Karpas-422 (cell line): ENCODE measurements around the gene FOXO1. TPM values are rescaled to one million over a fixed set of nuclear protein-coding genes. Genes with fewer than 3 reads are reported as not detected.

Source experiments
- DNase-seq: peaks from one replicate; pipeline ENCODE4 v3.0.0-alpha.2; 2015
- H2AFZ ChIP-seq: fragments of 200-600 bp; sonication (generic); 2 replicates; pipeline ENCODE4 v1.6.1; 2014; ENCODE audit warnings: antibody characterized with exemption, low read length, mixed read lengths
- H3K27ac ChIP-seq: fragments of 200-600 bp; sonication (generic); 2 replicates; pipeline ENCODE4 v1.5.1; 2014; ENCODE audit warnings: mild to moderate bottlenecking, low read length, moderate library complexity
- H3K27me3 ChIP-seq: fragments of 200-600 bp; sonication (generic); 2 replicates; pipeline ENCODE4 v1.6.1; 2014; ENCODE audit warnings: low read length, mixed read lengths
- H3K36me3 ChIP-seq: fragments of 200-600 bp; sonication (generic); 2 replicates; pipeline ENCODE4 v1.6.1; 2014; ENCODE audit warnings: low read length, mixed read lengths; ENCODE audit not compliant: insufficient read depth
- H3K4me1 ChIP-seq: fragments of 200-600 bp; sonication (generic); 2 replicates; pipeline ENCODE4 v1.6.1; 2014; ENCODE audit warnings: mild to moderate bottlenecking, low read length, mixed read lengths
- H3K4me2 ChIP-seq: fragments of 200-600 bp; sonication (generic); 2 replicates; pipeline ENCODE4 v1.6.1; 2014; ENCODE audit warnings: low read length, low read depth, mild to moderate bottlenecking; ENCODE audit not compliant: poor library complexity, severe bottlenecking
- H3K4me3 ChIP-seq: fragments of 200-600 bp; sonication (generic); 2 replicates; pipeline ENCODE4 v1.5.1; 2014; ENCODE audit warnings: mild to moderate bottlenecking, antibody characterized with exemption, low read length, mixed read lengths
- H3K79me2 ChIP-seq: fragments of 200-600 bp; sonication (generic); 2 replicates; pipeline ENCODE4 v1.6.1; 2014; ENCODE audit warnings: mild to moderate bottlenecking, low read length, mixed read lengths
- H3K9ac ChIP-seq: fragments of 200-600 bp; sonication (generic); 2 replicates; pipeline ENCODE4 v1.6.0; 2014; ENCODE audit warnings: low read length
- H3K9me2 ChIP-seq: fragments of 200-600 bp; sonication (generic), shearing (Covaris generic); replicated peaks from 2 replicates; pipeline ENCODE4 v1.6.0; 2014; ENCODE audit warnings: mild to moderate bottlenecking, low read length, moderate library complexity; ENCODE audit not compliant: insufficient read depth
- H3K9me3 ChIP-seq: fragments of 300-700, 200-600 bp; sonication (generic); 2 replicates; pipeline ENCODE4 v1.6.1; 2014; ENCODE audit warnings: low read length, mixed read lengths
- H4K20me1 ChIP-seq: fragments of 200-600 bp; sonication (generic); 2 replicates; pipeline ENCODE4 v1.6.1; 2014; ENCODE audit warnings: mild to moderate bottlenecking, antibody characterized with exemption, low read length, low read depth; ENCODE audit not compliant: insufficient read depth
- total RNA-seq: library from RNA; depleted of rRNA; stranded (reverse); fragments of >200 nt; shearing (Covaris generic); gene quantifications from 2 replicates; pipeline ENCODE4 v1.2.3, GENCODE V29; 2014; ENCODE audit warnings: low replicate concordance

Gene FOXO1
- total RNA-seq, 1 experiment from 2014 or later = 51.6 TPM

DNA sequence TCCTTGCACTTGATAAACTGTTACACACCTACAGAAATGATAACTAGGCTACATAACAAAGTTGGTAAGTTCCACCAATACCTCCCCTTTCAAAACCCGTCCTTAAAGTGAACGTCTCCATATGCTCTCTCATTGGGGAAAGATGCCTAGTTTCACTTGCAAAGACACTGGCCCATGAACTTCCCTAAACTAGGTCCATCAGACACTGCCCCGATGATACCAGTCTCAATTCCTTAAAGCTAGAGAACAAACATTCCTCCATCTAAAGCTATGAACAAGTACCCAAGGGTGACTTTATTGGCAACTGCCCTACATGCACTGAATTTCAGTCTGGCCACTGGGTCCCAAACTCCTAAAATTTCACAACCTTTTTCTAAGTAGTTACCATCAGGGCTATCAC, 39.9 kb downstream of the FOXO1 start:
- peaks cover 90% of the 10 kb centered on the region for H3K4me1 ChIP-seq
- H3K27me3 ChIP-seq = no peaks in the 10 kb centered on the region
- H3K36me3 ChIP-seq = no peaks in the 10 kb centered on the region; the same call in 1 of the 2 replicates
- peaks cover 49% of the 10 kb centered on the region; the same call in 1 of the 2 replicates for H4K20me1 ChIP-seq
- no peak overlapping the region for H3K9ac ChIP-seq
- H3K9me3 ChIP-seq = no peaks in the 10 kb centered on the region
- no peak overlapping the region for H2AFZ ChIP-seq
- H3K4me3 ChIP-seq = no peak overlapping the region
- H3K4me2 ChIP-seq = peak overlapping the region; percentile 27
- peaks cover 97% of the 10 kb centered on the region for H3K79me2 ChIP-seq
- DNase-seq = no peak
- no peaks in the 10 kb centered on the region for H3K9me2 ChIP-seq
- peak overlapping the region; percentile 43; the same call in 1 of the 2 replicates for H3K27ac ChIP-seq

DNA sequence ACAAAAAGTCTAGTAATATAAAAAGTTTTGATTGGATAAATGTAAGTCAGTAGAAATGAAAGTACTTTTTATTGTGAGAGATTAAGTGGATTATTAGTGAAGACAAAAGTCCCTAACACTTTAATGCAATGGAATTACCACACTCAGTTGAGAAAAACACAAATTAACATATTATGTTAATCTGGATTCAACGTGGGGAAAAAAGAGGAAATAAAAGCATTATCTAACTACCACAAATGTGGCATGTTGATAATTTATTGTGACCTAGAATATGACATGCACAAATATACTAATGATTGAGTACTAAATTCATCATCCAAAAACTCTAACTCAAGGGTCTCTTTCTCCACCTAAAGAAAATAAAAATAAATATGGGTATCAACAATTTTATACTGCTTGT, 41.5 kb downstream of the FOXO1 start:
- Histone ChIP-seq H3K9ac (no peak overlapping the region), H3K27ac (peak overlapping the region; percentile 43; the same call in 1 of the 2 replicates), H2AFZ (no peak overlapping the region), H3K4me1 (peaks cover 88% of the 10 kb centered on the region), H3K9me2 (no peaks in the 10 kb centered on the region), H3K4me2 (peak overlapping the region; percentile 8), H3K9me3 (no peaks in the 10 kb centered on the region), H3K27me3 (no peaks in the 10 kb centered on the region), H4K20me1 (peaks cover 43% of the 10 kb centered on the region; the same call in 1 of the 2 replicates), H3K79me2 (peaks cover 96% of the 10 kb centered on the region), H3K36me3 (no peaks in the 10 kb centered on the region; the same call in 1 of the 2 replicates), H3K4me3 (no peak overlapping the region)
- no peak for DNase-seq

DNA sequence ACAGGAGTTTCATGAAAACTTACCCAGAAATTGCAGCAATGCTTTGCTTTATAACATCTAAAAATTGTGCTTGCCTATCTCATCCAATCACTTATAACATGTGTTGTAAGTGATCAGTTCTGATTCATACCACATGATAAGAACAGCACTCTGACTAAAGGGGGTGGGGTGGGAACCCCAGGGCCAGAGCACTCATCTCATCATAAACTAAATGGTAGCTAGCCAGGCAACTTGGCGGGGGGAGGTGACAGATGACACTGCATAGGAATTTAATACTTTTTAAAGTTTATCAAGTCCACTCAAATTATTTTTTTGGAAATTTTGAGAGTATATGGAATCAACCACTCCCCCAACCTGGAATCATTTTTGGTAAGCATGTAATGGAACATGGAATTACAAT, 42.1 kb downstream of the FOXO1 start:
- H3K36me3 ChIP-seq = no peaks in the 10 kb centered on the region; the same call in 1 of the 2 replicates
- no peaks in the 10 kb centered on the region for H3K9me2 ChIP-seq
- peak overlapping the region; percentile 9; the same call in 1 of the 2 replicates for H3K27ac ChIP-seq
- DNase-seq = no peak
- H2AFZ ChIP-seq = no peak overlapping the region
- peaks cover 88% of the 10 kb centered on the region for H3K4me1 ChIP-seq
- H3K27me3 ChIP-seq = no peaks in the 10 kb centered on the region
- H3K4me2 ChIP-seq = no peak overlapping the region
- H3K9me3 ChIP-seq = no peaks in the 10 kb centered on the region
- H3K4me3 ChIP-seq = no peak overlapping the region
- no peak overlapping the region for H3K9ac ChIP-seq
- H4K20me1 ChIP-seq = peaks cover 44% of the 10 kb centered on the region; the same call in 1 of the 2 replicates
- peaks cover 96% of the 10 kb centered on the region for H3K79me2 ChIP-seq

DNA sequence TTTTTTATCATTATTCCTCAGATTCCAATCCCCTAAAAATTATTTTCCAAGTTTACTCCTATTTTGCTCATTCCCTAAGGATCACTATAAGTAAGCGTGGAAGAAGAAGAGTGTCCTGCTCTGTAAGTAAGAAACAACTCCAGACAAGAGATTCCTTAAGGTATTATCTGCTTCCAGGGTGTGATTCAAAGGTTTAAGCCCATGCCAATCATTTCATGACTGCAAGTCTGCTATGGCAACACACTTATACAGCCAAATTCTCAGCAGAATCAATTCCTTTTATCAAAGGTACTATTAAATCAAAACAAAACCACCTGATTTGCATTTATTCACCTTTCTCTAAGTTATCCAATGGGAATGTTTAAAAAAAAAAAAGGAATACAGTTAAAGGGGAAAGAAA, 43.7 kb downstream of the FOXO1 start:
- Histone ChIP-seq H4K20me1 (peaks cover 39% of the 10 kb centered on the region; the same call in 1 of the 2 replicates), H3K36me3 (no peaks in the 10 kb centered on the region; the same call in 1 of the 2 replicates), H3K9ac (no peak overlapping the region), H2AFZ (no peak overlapping the region), H3K9me3 (no peaks in the 10 kb centered on the region), H3K4me3 (no peak overlapping the region), H3K4me2 (no peak overlapping the region), H3K27me3 (no peaks in the 10 kb centered on the region), H3K27ac (no peak overlapping the region), H3K79me2 (peaks cover 98% of the 10 kb centered on the region), H3K9me2 (no peaks in the 10 kb centered on the region), H3K4me1 (peaks cover 93% of the 10 kb centered on the region)
- no peak for DNase-seq

DNA sequence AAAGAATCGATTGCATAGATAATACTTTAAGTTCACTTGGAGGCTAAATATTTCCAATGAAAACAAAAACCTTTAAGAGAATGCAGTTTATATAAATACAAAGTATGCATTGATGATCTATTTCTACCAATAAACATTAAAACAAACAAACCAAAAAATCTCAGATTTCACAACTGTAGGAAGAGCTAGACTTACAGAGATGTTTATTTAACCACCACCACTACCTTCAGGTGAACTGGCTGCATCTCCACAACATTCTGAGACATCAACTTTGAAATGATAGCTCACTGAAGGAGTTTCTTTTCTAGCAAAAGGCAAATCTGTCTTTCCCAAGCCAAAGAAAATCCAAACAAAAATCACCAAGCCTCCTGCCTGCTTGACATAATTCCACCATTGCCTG, 44.2 kb downstream of the FOXO1 start:
- H3K4me1 ChIP-seq = peaks cover 93% of the 10 kb centered on the region

DNA sequence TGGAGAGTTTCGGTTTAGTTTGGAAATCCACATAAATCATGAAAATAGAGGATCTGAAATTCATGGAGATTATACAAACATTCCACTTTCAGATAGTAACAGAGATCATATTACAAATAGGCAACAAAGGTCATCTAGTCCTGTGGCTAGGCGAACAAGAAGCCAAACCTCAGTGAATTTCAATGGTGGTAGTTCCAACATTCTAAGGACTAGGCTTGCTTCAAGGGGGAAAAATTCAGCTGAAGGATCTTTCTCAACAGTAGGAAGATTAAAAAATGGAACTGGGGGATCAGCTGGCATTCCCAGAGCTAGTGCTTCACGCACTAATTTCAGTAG, 47.0 kb downstream of the FOXO1 start:
- H3K79me2 ChIP-seq = peaks cover 99% of the 10 kb centered on the region
- no peak overlapping the region for H3K9ac ChIP-seq
- no peak overlapping the region for H3K27ac ChIP-seq
- DNase-seq = no peak
- no peaks in the 10 kb centered on the region for H3K27me3 ChIP-seq
- H3K4me2 ChIP-seq = no peak overlapping the region
- no peak overlapping the region for H2AFZ ChIP-seq
- H3K4me1 ChIP-seq = peaks cover 93% of the 10 kb centered on the region
- peaks cover 40% of the 10 kb centered on the region; the same call in 1 of the 2 replicates for H4K20me1 ChIP-seq
- no peaks in the 10 kb centered on the region for H3K9me3 ChIP-seq
- no peak overlapping the region for H3K4me3 ChIP-seq
- H3K9me2 ChIP-seq = no peaks in the 10 kb centered on the region
- H3K36me3 ChIP-seq = peaks cover under 1% of the 10 kb centered on the region; the same call in 1 of the 2 replicates

More for the DNA sequence above, 44.2 kb downstream of the FOXO1 start:
- Histone ChIP-seq H2AFZ (no peak overlapping the region), H4K20me1 (peaks cover 37% of the 10 kb centered on the region; the same call in 1 of the 2 replicates), H3K79me2 (peaks cover 99% of the 10 kb centered on the region), H3K27me3 (no peaks in the 10 kb centered on the region), H3K27ac (0 out of 2 replicates have a peak overlapping the region, but pooled peaks have one; percentile 7), H3K4me2 (no peak overlapping the region), H3K4me3 (no peak overlapping the region), H3K36me3 (no peaks in the 10 kb centered on the region; the same call in 1 of the 2 replicates), H3K9ac (no peak overlapping the region), H3K9me3 (no peaks in the 10 kb centered on the region), H3K9me2 (no peaks in the 10 kb centered on the region)
- no peak for DNase-seq

DNA sequence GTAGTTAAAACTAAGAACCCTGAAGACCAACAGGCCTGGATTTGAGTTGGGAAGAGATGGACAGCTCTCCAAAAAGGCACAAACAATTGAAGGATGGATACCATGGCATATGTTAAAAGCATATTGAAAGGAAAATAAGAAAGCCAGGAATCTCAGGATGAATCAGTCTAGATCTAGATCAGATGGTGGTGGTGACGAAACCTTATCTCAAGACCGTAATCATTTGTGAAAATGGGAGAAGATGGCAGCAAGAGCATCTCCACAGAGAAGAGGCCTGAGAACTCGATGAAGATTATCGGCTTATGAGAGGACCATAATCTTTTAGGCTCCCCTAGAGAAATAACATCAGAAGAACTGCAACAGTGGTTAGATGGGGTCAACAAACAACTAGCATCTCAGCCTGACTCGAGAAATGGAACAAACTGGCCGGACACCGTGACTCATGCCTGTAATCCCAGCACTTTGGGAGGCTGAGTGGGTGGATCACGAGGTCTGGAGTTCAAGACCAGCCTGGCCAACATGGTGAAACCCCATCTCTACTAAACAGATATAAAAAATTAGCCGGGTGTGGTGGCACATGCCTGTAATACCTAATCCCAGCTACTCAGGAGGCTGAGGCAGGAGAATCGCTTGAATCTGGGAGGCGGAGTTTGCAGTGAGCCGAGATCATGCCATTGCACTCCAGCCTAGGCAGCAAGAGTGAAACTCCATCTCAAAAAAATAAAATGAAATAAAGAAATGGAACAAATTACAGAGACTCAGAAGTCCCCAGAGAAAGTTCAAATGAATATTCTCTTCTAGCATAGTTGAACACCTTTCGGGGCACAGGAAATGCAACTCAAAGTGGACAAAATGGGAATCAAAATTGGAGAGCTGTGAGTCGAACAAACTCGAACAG, 47.6 kb downstream of the FOXO1 start:
- Histone ChIP-seq H3K4me3 (no peak overlapping the region), H2AFZ (no peak overlapping the region), H3K79me2 (peaks cover 99% of the 10 kb centered on the region), H4K20me1 (peaks cover 41% of the 10 kb centered on the region; the same call in 1 of the 2 replicates), H3K9me3 (no peaks in the 10 kb centered on the region), H3K4me2 (peak overlapping the region; percentile 12), H3K27ac (0 out of 2 replicates have a peak overlapping the region, but pooled peaks have one; percentile 22), H3K9me2 (no peaks in the 10 kb centered on the region), H3K4me1 (peaks cover 94% of the 10 kb centered on the region), H3K27me3 (no peaks in the 10 kb centered on the region), H3K36me3 (peaks cover 5% of the 10 kb centered on the region; the same call in 1 of the 2 replicates), H3K9ac (peak overlapping the region; percentile 11; the same call in 1 of the 2 replicates)
- no peak for DNase-seq

DNA sequence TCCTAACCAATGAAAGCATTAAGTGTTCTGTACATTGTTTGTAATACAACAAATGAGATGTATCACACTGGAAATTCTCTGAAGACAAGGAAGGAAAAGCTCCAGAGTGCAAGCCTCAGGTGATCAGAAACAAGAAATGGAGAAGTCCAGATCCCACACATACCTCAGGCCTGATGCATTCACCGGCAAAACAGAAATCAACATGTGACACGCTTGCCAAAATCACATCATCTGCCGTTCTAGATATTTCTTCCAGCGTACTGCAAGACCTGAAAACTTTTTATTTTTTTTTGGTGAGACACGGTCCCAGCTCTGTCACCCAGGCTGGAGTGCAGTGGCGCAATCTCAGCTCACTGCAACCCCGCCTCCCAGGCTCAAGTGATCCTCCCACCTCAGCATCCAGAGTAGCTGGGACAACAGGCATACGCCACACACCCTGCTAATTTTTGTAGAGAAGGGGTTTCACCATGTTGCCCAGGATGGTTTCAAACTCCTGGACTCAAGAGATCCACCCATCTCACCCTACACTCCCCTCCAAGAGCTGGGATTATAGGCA, 48.6 kb downstream of the FOXO1 start:
- H3K4me2 ChIP-seq = no peak overlapping the region
- no peak overlapping the region for H3K4me3 ChIP-seq
- no peaks in the 10 kb centered on the region for H3K9me3 ChIP-seq
- H3K27ac ChIP-seq = peak overlapping the region; percentile 22; the same call in 1 of the 2 replicates
- H2AFZ ChIP-seq = no peak overlapping the region
- peaks cover 41% of the 10 kb centered on the region for H4K20me1 ChIP-seq
- no peak for DNase-seq
- H3K4me1 ChIP-seq = peaks cover 96% of the 10 kb centered on the region
- peaks cover 100% of the 10 kb centered on the region for H3K79me2 ChIP-seq
- H3K9ac ChIP-seq = no peak overlapping the region; the same call in 1 of the 2 replicates
- peaks cover 9% of the 10 kb centered on the region for H3K36me3 ChIP-seq
- H3K27me3 ChIP-seq = no peaks in the 10 kb centered on the region
- H3K9me2 ChIP-seq = no peaks in the 10 kb centered on the region
